Natural killer cell treated with Interleukin-12 subunit alpha and Interleukin-12 subunit beta and Interleukin-15 and Interleukin-18, amount 100 ng/mL, for 72 hours (primary cell): ENCODE measurements around the gene CHIC1. TPM values are rescaled to one million over a fixed set of nuclear protein-coding genes. Genes with fewer than 3 reads are reported as not detected.
"Not testable (repeated sequence)": the region's sequence is repeated elsewhere in the genome, so short reads cannot be mapped to it uniquely, and the experiment has no call there.

Source experiments
- ATAC-seq, 2 donors: fragments of 150-1000 bp; cut with Tn5 transposase in 1 of 2; sonication (Bioruptor Pico), chemical (Tn5 transposase) in 1 of 2; 2 replicates each; pipeline ENCODE4 v1.10.0; 2021
- DNase-seq: peaks from one replicate; pipeline ENCODE4 v3.0.0; 2022; ENCODE audit warnings: low spot score
- H3K27ac Mint-ChIP-seq, 2 donors: 1 replicate in 1 of 2; 2 replicates in 1 of 2; pipeline ENCODE4 v1.8.0; 2022; ENCODE audit warnings: mixed read lengths in 2 of 2, mild to moderate bottlenecking in 1 of 2, moderate library complexity in 1 of 2
- H3K27me3 Mint-ChIP-seq, 2 donors: 1 replicate in 1 of 2; 2 replicates in 1 of 2; pipeline ENCODE4 v1.8.0; 2022; ENCODE audit warnings: mixed read lengths in 2 of 2
- H3K36me3 Mint-ChIP-seq: one replicate; pipeline ENCODE4 v1.8.0; 2022; ENCODE audit warnings: mixed read lengths
- H3K4me1 Mint-ChIP-seq, 2 donors: 1 replicate in 1 of 2; 2 replicates in 1 of 2; pipeline ENCODE4 v1.8.0; 2022; ENCODE audit warnings: low read depth in 2 of 2, mixed read lengths in 2 of 2, mild to moderate bottlenecking in 1 of 2
- H3K4me3 Mint-ChIP-seq: one replicate; pipeline ENCODE4 v1.8.0; 2022; ENCODE audit warnings: mixed read lengths
- H3K9me3 Mint-ChIP-seq: 2 replicates; pipeline ENCODE4 v1.8.0; 2022; ENCODE audit warnings: mixed read lengths
- total RNA-seq, 2 donors: library from RNA; stranded (reverse); gene quantifications; one replicate each; pipeline ENCODE4 v1.2.3, GENCODE V29; 2022

The CHIC1 gene
- total RNA-seq: 1 to 10 TPM; 4.4 to 7.4 TPM

DNA sequence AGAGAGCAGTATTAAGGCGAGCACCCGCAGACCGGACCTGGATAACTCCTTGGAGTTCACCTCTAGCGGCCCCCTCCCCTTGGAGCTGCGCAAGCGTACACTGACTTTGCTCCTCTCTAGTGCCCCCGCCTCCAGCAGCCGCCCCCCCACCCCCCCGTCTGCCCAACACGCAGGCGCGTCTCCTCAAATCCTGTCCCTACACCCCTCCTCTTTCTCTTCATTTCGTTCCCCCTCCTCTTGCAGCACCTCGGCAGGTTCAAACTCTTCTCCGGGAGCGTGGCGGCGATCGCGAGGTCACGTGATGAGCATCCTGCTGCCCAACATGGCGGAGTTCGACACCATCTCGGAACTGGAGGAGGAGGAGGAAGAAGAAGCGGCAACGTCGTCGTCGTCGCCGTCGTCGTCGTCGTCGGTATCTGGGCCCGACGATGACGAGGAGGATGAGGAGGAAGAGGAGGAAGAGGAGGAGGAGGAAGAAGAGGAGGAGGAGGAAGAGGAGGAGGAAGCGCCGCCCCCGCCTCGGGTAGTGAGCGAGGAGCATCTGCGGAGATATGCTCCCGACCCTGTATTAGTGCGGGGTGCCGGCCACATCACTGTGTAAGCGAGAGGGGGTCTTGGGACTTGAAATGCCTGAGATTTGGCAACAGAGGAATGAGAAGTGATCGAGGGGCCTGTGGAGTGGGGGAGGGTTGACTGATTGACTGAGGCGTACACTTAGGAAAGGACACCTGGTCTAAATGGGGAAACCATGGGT, at the start of gene CHIC1:
CHIC1 (plus strand) TSS at position 214 of the 754 bp plus-strand sequence; CDS start at position 302, 88 bp downstream.
- peak; percentile 81 to 82 for ATAC-seq
- Mint-ChIP-seq H3K9me3 (no peaks in the 10 kb centered on the region), H3K27me3 (peaks cover 0 to 2% of the 10 kb centered on the region in 2 donors), H3K36me3 (no peaks in the 10 kb centered on the region), H3K4me1 (peaks cover 7 to 13% of the 10 kb centered on the region in 2 donors), H3K4me3 (peak within 1 kb of the TSS; percentile 94), H3K27ac (peak within 1 kb of the TSS; percentile 94)
- peak; percentile 80 for DNase-seq

DNA sequence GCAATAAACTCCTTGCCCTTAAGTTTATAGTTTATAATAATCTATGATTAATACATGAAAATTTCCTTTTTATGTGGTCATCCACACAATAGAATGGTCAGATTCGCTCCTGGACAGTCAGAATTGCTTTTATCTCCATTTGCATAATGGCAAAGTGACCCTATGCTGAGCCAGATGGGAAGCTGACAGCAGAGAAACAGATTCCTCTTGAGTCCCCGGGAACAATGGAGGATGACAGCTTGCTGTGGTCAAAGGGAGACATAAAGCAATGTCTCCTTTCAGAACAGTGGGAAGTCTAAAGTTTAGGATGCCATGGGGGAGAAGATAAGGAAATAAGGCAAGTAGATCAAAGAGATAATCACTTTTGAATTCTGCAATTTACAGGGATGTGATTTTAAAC, 40.2 kb upstream of the CHIC1 start:
- not testable (repeated sequence) for H3K27ac Mint-ChIP-seq, DNase-seq, H3K4me3 Mint-ChIP-seq, H3K36me3 Mint-ChIP-seq, ATAC-seq, H3K4me1 Mint-ChIP-seq, H3K27me3 Mint-ChIP-seq, H3K9me3 Mint-ChIP-seq

GRCh38 chrX:73524906-73525305, 38.1 kb upstream of the CHIC1 start:
- ATAC-seq (no peak), DNase-seq (no peak)
- no peaks in the 10 kb centered on the region for H3K4me1 Mint-ChIP-seq
- H3K9me3 Mint-ChIP-seq: peaks cover 5% of the 10 kb centered on the region
- no peaks in the 10 kb centered on the region for H3K36me3 Mint-ChIP-seq
- H3K27me3 Mint-ChIP-seq: no peaks in the 10 kb centered on the region
- no peak overlapping the region for H3K4me3 Mint-ChIP-seq
- H3K27ac Mint-ChIP-seq: no peak overlapping the region

DNA sequence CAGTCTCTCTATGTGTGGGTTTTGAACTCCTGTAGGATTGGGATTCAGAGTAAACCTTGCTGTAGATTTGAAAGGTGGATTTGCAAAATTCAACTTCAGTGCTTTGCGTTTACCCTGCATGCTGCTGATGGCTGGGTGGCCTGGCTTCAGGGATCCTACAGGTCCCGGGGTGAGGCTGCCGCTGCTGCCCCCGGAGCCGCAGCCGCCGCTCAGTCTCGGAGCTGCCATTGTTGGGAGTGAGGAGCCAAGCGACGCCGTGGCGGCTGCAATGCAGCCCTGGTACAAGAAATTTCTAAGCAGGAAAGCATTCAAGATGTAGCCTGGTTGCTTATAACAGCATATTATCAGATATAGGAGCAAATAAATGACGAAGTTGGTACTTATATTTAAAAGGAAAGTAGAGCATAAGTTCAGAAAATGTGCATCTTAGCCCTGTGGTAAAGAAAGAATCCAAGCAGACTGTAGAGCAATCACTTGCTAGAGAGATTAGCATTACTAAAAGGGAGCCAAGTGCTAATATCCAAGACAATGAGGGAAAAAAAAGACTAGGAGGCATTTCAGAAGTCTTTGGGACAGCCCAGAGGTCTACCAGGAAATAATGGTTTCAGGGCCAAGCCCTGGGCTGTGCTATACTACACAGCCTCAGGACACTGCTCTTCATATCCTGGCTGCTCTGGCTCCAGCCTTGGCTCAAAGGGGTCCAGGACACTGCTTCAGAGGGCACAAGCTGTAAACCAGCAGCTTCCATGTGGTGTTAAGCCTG, 36.9 kb upstream of the CHIC1 start:
- Mint-ChIP-seq H3K27ac (no peak overlapping the region), H3K36me3 (peaks cover 9% of the 10 kb centered on the region), H3K4me1 (peaks cover 0 to 3% of the 10 kb centered on the region in 2 donors), H3K27me3 (peaks cover 0 to 6% of the 10 kb centered on the region in 2 donors), H3K9me3 (peaks cover 14% of the 10 kb centered on the region), H3K4me3 (no peak overlapping the region)
- ATAC-seq (no peak), DNase-seq (no peak)

- H3K4me1 Mint-ChIP-seq, H3K4me3 Mint-ChIP-seq, ATAC-seq, DNase-seq, H3K27ac Mint-ChIP-seq: not testable (repeated sequence)
- H3K27me3 Mint-ChIP-seq: peaks cover 0 to 11% of the 10 kb centered on the region in 2 donors
- H3K36me3 Mint-ChIP-seq: peaks cover 38% of the 10 kb centered on the region
- H3K9me3 Mint-ChIP-seq: peaks cover 24% of the 10 kb centered on the region
Measured at GRCh38 chrX:73531655-73532054, 31.3 kb upstream of the CHIC1 start.

GRCh38 chrX:73556159-73556558, 6.8 kb upstream of the CHIC1 start:
- Mint-ChIP-seq H3K9me3 (no peaks in the 10 kb centered on the region), H3K36me3 (no peaks in the 10 kb centered on the region), H3K27me3 (peaks cover 0 to 11% of the 10 kb centered on the region in 2 donors), H3K4me3 (no peak overlapping the region), H3K27ac (no peak overlapping the region), H3K4me1 (peaks cover 0 to 2% of the 10 kb centered on the region in 2 donors)
- ATAC-seq (no peak), DNase-seq (no peak)

- peaks cover 0 to 2% of the 10 kb centered on the region in 2 donors for H3K27me3 Mint-ChIP-seq
- H3K36me3 Mint-ChIP-seq: no peaks in the 10 kb centered on the region
- peak overlapping the region; percentile 94 for H3K4me3 Mint-ChIP-seq
- ATAC-seq: no peak
- H3K4me1 Mint-ChIP-seq: peaks cover 7 to 13% of the 10 kb centered on the region in 2 donors
- H3K27ac Mint-ChIP-seq: peak overlapping the region in 1 of 2 donors; percentile 94
- DNase-seq: no peak
- no peaks in the 10 kb centered on the region for H3K9me3 Mint-ChIP-seq
Measured at GRCh38 chrX:73561801-73562200, 1.2 kb upstream of the CHIC1 start.

DNA sequence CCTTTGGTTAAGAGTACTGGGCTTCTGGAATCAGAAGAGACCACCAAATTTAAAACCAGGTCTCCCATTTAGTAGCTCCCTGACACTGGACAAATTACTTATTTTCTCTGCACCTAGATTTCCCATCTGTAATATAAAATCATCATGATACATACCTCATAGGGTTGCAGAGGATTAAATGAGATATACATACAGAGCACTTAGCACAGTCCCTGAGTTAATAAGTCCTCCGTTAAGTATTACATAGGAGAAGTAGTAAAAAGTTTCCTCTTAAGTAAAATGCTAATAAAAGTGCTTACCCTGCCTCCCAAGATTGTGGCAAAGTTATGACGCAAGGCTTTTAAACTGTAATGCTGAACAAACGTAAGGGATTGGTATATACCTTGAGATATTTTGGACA, 539 bp upstream of the CHIC1 start:
- ATAC-seq: no peak
- peak overlapping the region; percentile 94 for H3K27ac Mint-ChIP-seq
- H3K27me3 Mint-ChIP-seq: peaks cover 0 to 2% of the 10 kb centered on the region in 2 donors
- H3K36me3 Mint-ChIP-seq: no peaks in the 10 kb centered on the region
- H3K4me1 Mint-ChIP-seq: peaks cover 7 to 13% of the 10 kb centered on the region in 2 donors
- H3K4me3 Mint-ChIP-seq: peak overlapping the region; percentile 94
- no peaks in the 10 kb centered on the region for H3K9me3 Mint-ChIP-seq
- DNase-seq: no peak

DNA sequence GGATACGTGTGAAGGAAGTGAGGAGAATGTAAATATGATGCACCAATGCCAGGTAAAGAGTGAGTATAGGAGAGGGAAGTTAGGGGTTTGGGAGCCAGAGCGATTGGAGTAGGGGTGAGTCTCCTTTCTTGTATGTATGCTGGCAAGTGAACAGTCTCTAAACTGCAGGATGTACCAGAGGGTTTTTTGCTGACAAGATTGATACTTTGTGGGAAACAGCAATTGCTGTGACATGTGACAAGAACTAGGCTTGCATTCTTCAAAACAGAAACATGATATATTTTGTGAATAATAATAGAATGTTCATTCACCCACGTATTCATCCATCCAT, 706 bp downstream of the CHIC1 start:
- H3K4me3 Mint-ChIP-seq: peak overlapping the region; percentile 94
- ATAC-seq (peak in 1 of 2 donors; percentile 75), DNase-seq (no peak)
- no peaks in the 10 kb centered on the region for H3K9me3 Mint-ChIP-seq
- peaks cover 7 to 13% of the 10 kb centered on the region in 2 donors for H3K4me1 Mint-ChIP-seq
- H3K27ac Mint-ChIP-seq: peak overlapping the region; percentile 94
- peaks cover 0 to 2% of the 10 kb centered on the region in 2 donors for H3K27me3 Mint-ChIP-seq
- no peaks in the 10 kb centered on the region for H3K36me3 Mint-ChIP-seq

DNA sequence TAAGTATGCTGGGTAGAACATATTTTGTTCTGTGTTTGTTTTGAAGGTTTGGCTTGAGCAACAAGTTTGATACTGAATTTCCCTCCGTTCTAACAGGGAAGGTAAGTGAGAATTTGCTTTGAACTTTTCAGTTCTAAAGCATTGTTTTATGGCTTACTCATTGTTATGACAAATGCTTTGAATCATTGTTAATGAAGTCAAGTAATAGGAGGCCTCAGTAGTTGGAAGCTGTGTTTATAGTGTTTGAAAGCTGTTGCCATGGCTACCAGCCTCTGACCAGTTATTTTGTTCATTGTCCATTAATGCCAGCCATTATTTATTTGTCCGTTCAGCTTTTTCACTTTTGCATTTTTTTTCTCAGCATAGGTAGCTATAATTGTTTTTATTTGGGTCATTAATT, 14.4 kb downstream of the CHIC1 start:
- Mint-ChIP-seq H3K27me3 (no peaks in the 10 kb centered on the region), H3K9me3 (no peaks in the 10 kb centered on the region), H3K27ac (no peak overlapping the region), H3K4me1 (peaks cover 0 to 17% of the 10 kb centered on the region in 2 donors), H3K4me3 (no peak overlapping the region), H3K36me3 (peaks cover 4% of the 10 kb centered on the region)
- ATAC-seq (no peak), DNase-seq (no peak)

DNA sequence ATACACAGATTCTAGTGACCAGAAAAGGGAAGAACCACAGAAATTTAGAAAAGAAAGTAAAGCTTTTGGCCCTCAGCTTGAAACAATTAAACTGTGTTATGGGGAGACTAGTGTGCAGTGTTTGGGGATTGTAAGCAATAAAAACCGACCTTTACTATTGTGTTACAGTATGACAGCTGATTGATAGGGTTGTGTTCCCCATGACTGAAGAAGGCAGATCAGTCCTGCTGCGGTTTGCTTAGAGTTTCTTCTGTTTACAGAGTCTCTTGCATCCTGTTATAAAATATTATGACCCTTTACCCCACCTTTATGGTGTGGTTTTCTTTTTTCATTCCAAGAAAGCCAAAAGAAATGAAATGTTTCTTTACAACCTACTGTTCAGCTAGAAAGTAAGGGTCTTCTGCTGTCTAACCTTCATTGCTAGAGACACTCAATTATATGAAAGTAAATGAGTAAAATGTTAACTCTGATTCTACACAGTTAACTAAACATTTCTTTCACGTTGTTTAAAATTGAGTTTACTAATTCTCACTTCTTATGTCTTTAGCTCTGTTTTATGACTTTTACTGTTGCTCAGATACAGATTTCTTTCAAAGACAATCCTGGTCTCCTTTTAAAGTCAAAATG, 18.1 kb downstream of the CHIC1 start:
- H3K4me3 Mint-ChIP-seq: no peak overlapping the region
- no peaks in the 10 kb centered on the region for H3K9me3 Mint-ChIP-seq
- H3K36me3 Mint-ChIP-seq: no peaks in the 10 kb centered on the region
- ATAC-seq (no peak), DNase-seq (no peak)
- H3K27ac Mint-ChIP-seq: no peak overlapping the region
- no peaks in the 10 kb centered on the region for H3K4me1 Mint-ChIP-seq
- H3K27me3 Mint-ChIP-seq: no peaks in the 10 kb centered on the region

DNA sequence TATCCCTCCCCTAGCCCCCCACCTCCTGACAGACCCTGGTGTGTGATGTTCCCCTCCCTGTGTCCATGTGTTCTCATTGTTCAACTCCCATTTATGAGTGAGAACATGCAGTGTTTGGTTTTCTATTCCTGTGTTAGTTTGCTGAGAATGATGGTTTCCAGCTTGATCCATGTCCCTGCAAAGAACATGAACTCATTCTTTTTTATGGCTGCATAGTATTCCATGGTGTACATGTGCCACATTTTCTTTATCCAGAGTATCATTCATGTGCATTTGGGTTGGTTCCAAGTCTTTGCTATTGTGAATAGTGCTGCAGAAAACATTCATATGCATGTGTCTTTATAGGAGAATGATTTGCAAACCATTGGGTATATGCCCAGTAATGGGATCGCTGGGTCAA, 34.8 kb downstream of the CHIC1 start:
- H3K27ac Mint-ChIP-seq, H3K4me1 Mint-ChIP-seq, ATAC-seq, DNase-seq, H3K4me3 Mint-ChIP-seq, H3K9me3 Mint-ChIP-seq, H3K27me3 Mint-ChIP-seq: not testable (repeated sequence)
- peaks cover 19% of the 10 kb centered on the region for H3K36me3 Mint-ChIP-seq

- Mint-ChIP-seq H3K4me1 (peaks cover 23% of the 10 kb centered on the region in 2 donors), H3K27me3 (peaks cover 0 to 8% of the 10 kb centered on the region in 2 donors), H3K9me3 (peaks cover 6% of the 10 kb centered on the region), H3K27ac (no peak overlapping the region), H3K4me3 (peak overlapping the region; percentile 68), H3K36me3 (peaks cover 20% of the 10 kb centered on the region)
- ATAC-seq (peak in 1 of 2 donors; percentile 33), DNase-seq (no peak)
Measured at GRCh38 chrX:73615022-73615421, 52.0 kb downstream of the CHIC1 start.

DNA sequence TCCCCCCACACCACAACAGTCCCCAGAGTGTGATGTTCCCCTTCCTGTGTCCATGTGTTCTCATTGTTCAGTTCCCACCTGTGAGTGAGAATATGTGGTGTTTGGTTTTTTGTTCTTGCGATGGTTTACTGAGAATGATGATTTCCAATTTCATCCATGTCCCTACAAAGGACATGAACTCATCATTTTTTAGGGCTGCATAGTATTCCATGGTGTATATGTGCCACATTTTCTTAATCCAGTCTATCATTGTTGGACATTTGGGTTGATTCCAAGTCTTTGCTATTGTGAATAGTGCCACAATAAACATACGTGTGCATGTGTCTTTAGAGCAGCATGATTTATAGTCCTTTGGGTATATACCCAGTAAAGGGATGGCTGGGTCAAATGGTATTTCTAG, 78.7 kb downstream of the CHIC1 start:
- Mint-ChIP-seq H3K4me1 (peaks cover 11 to 15% of the 10 kb centered on the region in 2 donors), H3K36me3 (peaks cover 45% of the 10 kb centered on the region), H3K9me3 (peaks cover 13% of the 10 kb centered on the region)
- H3K27me3 Mint-ChIP-seq, ATAC-seq, H3K4me3 Mint-ChIP-seq, H3K27ac Mint-ChIP-seq, DNase-seq: not testable (repeated sequence)
